Aorta (tissue), 5 donors: Measurements from ENCODE around the gene CDKN2B. TPM values are rescaled to one million over a fixed set of nuclear protein-coding genes. Genes with fewer than 3 reads are reported as not detected.

Experiments
- ATAC-seq: fragments of 200-7000 bp; cut with Tn5 transposase; one replicate; pipeline ENCODE4 v1.9.1; 2022; ENCODE audit warnings: moderate library complexity; ENCODE audit not compliant: low FRiP score
- DNase-seq, 2 donors: peaks; one replicate each; pipeline ENCODE4 v3.0.0-alpha.2; 2020
- H3K27ac ChIP-seq, 2 donors: one replicate each; pipeline ENCODE4 v1.5.1; 2013; ENCODE audit warnings: low read length in 2 of 2, mild to moderate bottlenecking in 2 of 2, moderate library complexity in 2 of 2, control low read depth in 1 of 2, inconsistent platforms in 1 of 2, low read depth in 1 of 2
- H3K27me3 ChIP-seq, 2 donors: one replicate each; pipeline ENCODE4 v1.6.1; 2013; ENCODE audit warnings: control low read depth in 1 of 2, low read length in 1 of 2, mild to moderate bottlenecking in 1 of 2, moderate library complexity in 1 of 2; ENCODE audit not compliant: insufficient read depth in 2 of 2, control insufficient read depth in 1 of 2
- H3K36me3 ChIP-seq, 2 donors: one replicate each; pipeline ENCODE4 v1.6.1; 2013; ENCODE audit warnings: control low read depth in 1 of 2, low read length in 1 of 2, mild to moderate bottlenecking in 1 of 2; ENCODE audit not compliant: insufficient read depth in 2 of 2, control insufficient read depth in 1 of 2
- H3K4me1 ChIP-seq, 2 donors: one replicate each; pipeline ENCODE4 v1.6.1; 2013; ENCODE audit warnings: low read length in 2 of 2, control low read depth in 1 of 2, mild to moderate bottlenecking in 1 of 2, moderate library complexity in 1 of 2; ENCODE audit not compliant: insufficient read depth in 2 of 2, control insufficient read depth in 1 of 2
- H3K4me3 ChIP-seq, 2 donors: one replicate each; pipeline ENCODE4 v1.5.1; 2013; ENCODE audit warnings: low read length in 2 of 2, control low read depth in 1 of 2, mild to moderate bottlenecking in 1 of 2
- H3K9me3 ChIP-seq: one replicate; pipeline ENCODE4 v1.6.1; 2013; ENCODE audit warnings: mild to moderate bottlenecking, low read length; ENCODE audit not compliant: control insufficient read depth
- WGBS, 2 donors: extraction: QIAGEN DNeasy Blood & Tissue Kit; methylation state at CpG; one replicate each; pipeline ENCODE4 v1.1.7; 2013; 5-methylcytosine and 5-hydroxymethylcytosine counted together
- intact Hi-C, 2 donors: fragments of 100-400 bp; cut with DNase I; formaldehyde crosslinking; loops; one replicate each; pipeline versions ENCODE4 v1.14.2 to v1.15.0; 2022
- polyA plus RNA-seq, 2 donors: library from polyadenylated mRNA; stranded (reverse); fragments of 200-250 nt; gene quantifications; one replicate each; pipeline ENCODE4 v1.2.3, GENCODE V29; 2013
- total RNA-seq, 2 donors: library from RNA; stranded (reverse); fragmentation: NEBNext Ultra II Directional; extraction: Animal tissue kit (Norgen Biotek cat#: 25700); gene quantifications; one replicate each; pipeline ENCODE4 v1.2.1, GENCODE V29; 2021
- donor health status: healthy with polysubstance abuse.
- donor health status: Bipolar disorder and iron deficiency.
- donor health status: DM: no; HTN: no; CAD: no.
- donor health status: DM: no; HTN: no; CAD: no.
- donor health status: DM: yes; HTN: yes; CAD: no.

The CDKN2B gene
- total and polyA plus RNA-seq, 4 donors: 4.5 to 12.9 (median 5.1) TPM

DNA sequence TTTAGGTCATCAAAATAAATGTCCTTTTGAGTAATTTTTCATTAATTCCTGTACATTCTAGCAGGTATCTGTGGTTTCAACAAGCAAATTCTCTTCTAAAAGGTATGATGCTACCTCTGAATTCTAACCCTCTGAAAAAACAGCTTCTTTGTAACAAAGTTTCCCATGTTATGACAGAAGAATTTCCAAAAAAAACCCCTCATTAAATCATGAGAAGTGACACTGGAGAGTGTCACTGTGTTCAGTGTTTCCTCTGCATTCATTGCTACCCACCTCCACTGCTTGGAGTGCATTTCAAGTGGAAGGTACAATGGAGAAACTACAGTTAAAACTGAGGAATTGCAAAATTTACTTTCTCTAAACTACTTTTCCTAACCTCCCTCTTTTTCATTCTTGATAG lies 25.0 kb downstream of the CDKN2B start:
- intact Hi-C loops: no loop called here
- ATAC-seq: no peak
- no peaks in the 10 kb centered on the region for H3K4me1 ChIP-seq
- no peak overlapping the region for H3K4me3 ChIP-seq
- no peaks in the 10 kb centered on the region for H3K9me3 ChIP-seq
- H3K27me3 ChIP-seq: no peaks in the 10 kb centered on the region
- no peaks in the 10 kb centered on the region for H3K36me3 ChIP-seq
- H3K27ac ChIP-seq: no peak overlapping the region
- DNase-seq: no peak

DNA sequence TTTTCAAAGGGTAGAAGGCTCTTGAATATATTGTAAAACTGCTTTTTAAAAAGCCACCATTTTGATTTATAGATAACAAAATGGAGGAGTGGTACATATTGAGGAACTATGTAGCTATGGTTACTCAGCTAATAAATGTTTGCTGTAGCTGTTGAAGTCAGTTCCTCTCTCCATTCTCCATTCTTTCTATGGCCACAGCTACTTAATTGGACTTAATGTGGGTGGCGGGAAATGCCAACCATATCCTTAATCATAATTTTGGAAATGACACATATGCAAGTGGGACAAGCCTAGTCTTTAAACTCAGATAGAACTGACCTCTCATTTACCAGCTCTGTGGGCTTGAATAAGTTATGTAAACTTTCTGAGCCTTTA lies 25.6 kb downstream of the CDKN2B start:
- no peaks in the 10 kb centered on the region for H3K36me3 ChIP-seq
- no peak for DNase-seq
- H3K27me3 ChIP-seq: no peaks in the 10 kb centered on the region
- H3K4me1 ChIP-seq: no peaks in the 10 kb centered on the region
- H3K9me3 ChIP-seq: no peaks in the 10 kb centered on the region
- WGBS, 2 donors: 73 to 82% methylated on average over 1 of the region's 1 CpG
- H3K4me3 ChIP-seq: no peak overlapping the region
- intact Hi-C loops: no loop called here
- H3K27ac ChIP-seq: no peak overlapping the region
- ATAC-seq: no peak

DNA sequence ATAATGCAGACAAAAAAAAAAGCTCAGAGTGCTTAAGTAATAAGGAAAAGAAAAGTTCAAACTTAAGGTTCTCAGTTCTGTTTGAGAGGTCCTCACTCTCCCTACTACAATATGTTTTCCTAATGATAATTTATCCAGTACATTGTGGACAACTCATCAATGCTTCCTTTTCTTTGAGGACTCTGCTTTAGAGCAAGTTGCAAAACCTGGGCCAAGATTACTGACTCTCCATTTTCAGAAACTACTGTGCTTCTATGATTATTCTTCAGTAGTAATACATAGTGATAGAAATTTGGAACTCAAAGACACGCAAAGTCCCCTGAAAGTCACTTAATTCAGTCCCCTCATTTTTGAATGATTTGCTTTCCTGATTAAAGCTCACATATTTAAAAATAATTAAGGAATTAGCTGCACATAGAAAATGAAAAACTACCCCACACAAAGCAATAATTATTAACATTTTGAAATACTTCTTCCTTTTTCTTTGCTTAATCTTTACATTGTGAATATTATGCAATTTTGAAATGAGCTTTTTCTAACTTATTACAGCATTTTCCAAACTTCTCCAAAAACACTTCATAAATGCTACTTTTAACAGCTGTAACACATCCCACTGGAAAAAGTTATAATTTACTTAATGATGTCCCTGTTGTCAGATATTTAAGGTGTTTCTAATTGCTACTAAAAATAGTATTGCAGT lies 26.1 kb downstream of the CDKN2B start:
- intact Hi-C loops: no loop called here
- ATAC-seq (no peak), DNase-seq (no peak)
- Histone ChIP-seq H3K4me1 (no peaks in the 10 kb centered on the region), H3K36me3 (no peaks in the 10 kb centered on the region), H3K27ac (no peak overlapping the region), H3K27me3 (no peaks in the 10 kb centered on the region), H3K4me3 (no peak overlapping the region), H3K9me3 (no peaks in the 10 kb centered on the region)
- WGBS, 2 donors: 71 to 74% methylated on average over 1 of the region's 1 CpG

DNA sequence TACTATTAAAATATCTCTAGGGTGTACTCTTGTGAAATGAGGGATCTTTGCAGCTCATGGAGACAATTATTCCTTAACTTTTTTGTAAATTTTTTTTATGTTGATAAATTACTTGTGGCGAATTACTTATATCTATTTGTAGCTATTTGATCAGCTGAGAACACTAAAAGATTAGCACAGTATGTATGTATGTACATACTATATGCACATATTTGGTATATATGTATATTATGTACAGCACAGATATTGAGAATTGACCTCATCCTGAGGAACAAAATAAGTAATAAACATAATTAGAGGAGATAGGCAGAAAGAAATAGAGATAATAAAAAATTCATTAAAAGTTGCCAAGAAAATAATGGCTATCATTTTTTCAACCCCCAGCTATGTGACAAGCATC lies 26.7 kb downstream of the CDKN2B start:
- no peak overlapping the region for H3K27ac ChIP-seq
- H3K4me1 ChIP-seq: no peaks in the 10 kb centered on the region
- H3K4me3 ChIP-seq: no peak overlapping the region
- intact Hi-C loops: no loop called here
- no peaks in the 10 kb centered on the region for H3K27me3 ChIP-seq
- H3K9me3 ChIP-seq: no peaks in the 10 kb centered on the region
- no peak for DNase-seq
- no peak for ATAC-seq
- 48 to 70% methylated on average over 1 of the region's 1 CpG for WGBS, 2 donors
- no peaks in the 10 kb centered on the region for H3K36me3 ChIP-seq

DNA sequence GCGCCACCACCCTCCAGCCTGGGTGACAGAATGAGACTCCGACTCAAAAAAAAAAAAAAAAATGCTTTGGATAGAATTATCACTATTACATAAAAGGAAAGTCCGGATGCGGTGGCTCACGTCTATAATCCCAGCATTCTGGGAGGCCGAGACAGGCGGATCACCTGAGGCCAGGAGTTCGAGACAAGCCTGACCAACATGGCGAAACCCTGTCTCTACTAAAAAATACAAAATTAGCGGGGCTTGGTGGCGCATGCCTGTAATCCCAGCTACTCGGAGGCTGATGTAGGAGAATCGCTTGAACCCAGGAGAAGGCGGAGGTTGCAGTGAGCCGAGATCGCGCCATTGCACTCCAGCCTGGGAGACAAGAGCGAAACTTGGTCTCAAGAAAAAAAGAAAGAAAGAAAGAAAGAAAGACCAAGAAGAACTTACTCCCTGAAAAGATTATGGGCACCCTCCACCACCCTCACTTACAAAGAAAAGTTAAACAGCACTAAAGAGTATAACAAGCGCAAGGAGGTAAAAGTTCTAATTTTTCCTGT lies 32.7 kb downstream of the CDKN2B start:
- Histone ChIP-seq H3K27ac (no peak overlapping the region), H3K27me3 (no peaks in the 10 kb centered on the region), H3K4me3 (no peak overlapping the region), H3K9me3 (no peaks in the 10 kb centered on the region), H3K4me1 (no peaks in the 10 kb centered on the region), H3K36me3 (no peaks in the 10 kb centered on the region)
- ATAC-seq (no peak), DNase-seq (no peak)
- 20 to 25% methylated on average over 19 of the region's 19 CpGs for WGBS, 2 donors
- intact Hi-C loops: no loop called here

DNA sequence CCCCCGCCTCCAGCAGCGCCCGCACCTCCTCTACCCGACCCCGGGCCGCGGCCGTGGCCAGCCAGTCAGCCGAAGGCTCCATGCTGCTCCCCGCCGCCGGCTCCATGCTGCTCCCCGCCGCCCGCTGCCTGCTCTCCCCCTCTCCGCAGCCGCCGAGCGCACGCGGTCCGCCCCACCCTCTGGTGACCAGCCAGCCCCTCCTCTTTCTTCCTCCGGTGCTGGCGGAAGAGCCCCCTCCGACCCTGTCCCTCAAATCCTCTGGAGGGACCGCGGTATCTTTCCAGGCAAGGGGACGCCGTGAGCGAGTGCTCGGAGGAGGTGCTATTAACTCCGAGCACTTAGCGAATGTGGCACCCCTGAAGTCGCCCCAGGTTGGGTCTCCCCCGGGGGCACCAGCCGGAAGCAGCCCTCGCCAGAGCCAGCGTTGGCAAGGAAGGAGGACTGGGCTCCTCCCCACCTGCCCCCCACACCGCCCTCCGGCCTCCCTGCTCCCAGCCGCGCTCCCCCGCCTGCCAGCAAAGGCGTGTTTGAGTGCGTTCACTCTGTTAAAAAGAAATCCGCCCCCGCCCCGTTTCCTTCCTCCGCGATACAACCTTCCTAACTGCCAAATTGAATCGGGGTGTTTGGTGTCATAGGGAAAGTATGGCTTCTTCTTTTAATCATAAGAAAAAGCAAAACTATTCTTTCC lies 34.2 kb downstream of the CDKN2B start:
- DNase-seq: peak in 1 of 2 donors; percentile 79
- Histone ChIP-seq H3K9me3 (no peaks in the 10 kb centered on the region), H3K4me3 (peak overlapping the region in 1 of 2 donors; percentile 3), H3K36me3 (no peaks in the 10 kb centered on the region), H3K4me1 (no peaks in the 10 kb centered on the region), H3K27me3 (peaks cover 0 to 3% of the 10 kb centered on the region in 2 donors), H3K27ac (no peak overlapping the region)
- intact Hi-C loops: no loop called here
- ATAC-seq: peak; percentile 62
- 2% methylated on average over 49 to 51 of the region's 51 CpGs for WGBS, 2 donors

DNA sequence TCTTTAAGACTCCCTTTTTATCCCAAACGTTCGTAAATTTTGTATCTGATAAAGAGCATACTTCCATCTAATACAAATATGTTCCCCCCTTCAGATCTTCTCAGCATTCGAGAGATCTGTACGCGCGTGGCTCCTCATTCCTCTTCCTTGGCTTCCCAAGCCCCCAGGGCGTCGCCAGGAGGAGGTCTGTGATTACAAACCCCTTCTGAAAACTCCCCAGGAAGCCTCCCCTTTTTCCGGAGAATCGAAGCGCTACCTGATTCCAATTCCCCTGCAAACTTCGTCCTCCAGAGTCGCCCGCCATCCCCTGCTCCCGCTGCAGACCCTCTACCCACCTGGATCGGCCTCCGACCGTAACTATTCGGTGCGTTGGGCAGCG lies 34.8 kb downstream of the CDKN2B start:
- Histone ChIP-seq H3K27ac (no peak overlapping the region), H3K4me3 (peak overlapping the region in 1 of 2 donors; percentile 3), H3K36me3 (no peaks in the 10 kb centered on the region), H3K4me1 (no peaks in the 10 kb centered on the region), H3K27me3 (peaks cover 0 to 3% of the 10 kb centered on the region in 2 donors), H3K9me3 (no peaks in the 10 kb centered on the region)
- ATAC-seq (no peak), DNase-seq (no peak)
- intact Hi-C loops: no loop called here
- WGBS, 2 donors: 5 to 8% methylated on average over 21 of the region's 21 CpGs

DNA sequence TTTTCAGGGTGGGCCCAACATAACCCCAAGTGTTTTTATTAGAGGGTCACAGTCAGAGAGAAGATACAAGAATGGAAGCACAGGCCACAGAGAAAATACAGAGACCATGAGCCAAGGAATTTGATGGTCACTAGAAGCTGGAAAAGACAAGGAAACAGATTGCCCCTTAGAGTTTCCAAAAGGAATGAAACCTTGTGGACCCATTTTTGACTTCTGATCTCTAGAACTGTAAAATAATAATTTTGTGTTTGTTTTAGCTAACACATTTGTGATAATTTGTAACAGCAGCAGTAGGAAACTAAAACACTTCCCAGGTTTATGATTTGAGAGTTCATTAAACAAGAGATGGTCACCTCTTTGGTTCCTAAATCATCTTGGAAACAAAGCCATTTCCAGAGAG lies 36.7 kb downstream of the CDKN2B start:
- Histone ChIP-seq H3K27me3 (peaks cover 0 to 3% of the 10 kb centered on the region in 2 donors), H3K36me3 (no peaks in the 10 kb centered on the region), H3K4me1 (no peaks in the 10 kb centered on the region), H3K9me3 (no peaks in the 10 kb centered on the region), H3K27ac (no peak overlapping the region), H3K4me3 (no peak overlapping the region)
- ATAC-seq (no peak), DNase-seq (no peak)
- intact Hi-C loops: no loop called here
